ENCODE results near the gene TPH2. TPM values are rescaled to one million over a fixed set of nuclear protein-coding genes. Genes with fewer than 3 reads are reported as not detected.

The TPH2 gene
- total RNA-seq, 1 experiment from 2014 or later: not detected

GRCh38 chr12:72025524-72025923 is 86.9 kb downstream of the TPH2 start:
- Histone ChIP-seq H4K20me1 (ENCODE audit: insufficient read depth) (no peaks in the 10 kb centered on the region), H3K36me3 (ENCODE audit: low read depth) (no peaks in the 10 kb centered on the region), H3K9me2 (ENCODE audit: insufficient read depth) (no peaks in the 10 kb centered on the region; the same call in 1 of the 2 replicates), H3K27ac (no peak overlapping the region), H3K4me1 (replicated peaks; ENCODE audit: insufficient read depth) (no peaks in the 10 kb centered on the region), H3K4me3 (no peak overlapping the region), H3K27me3 (ENCODE audit: insufficient read depth, low read depth) (no peaks in the 10 kb centered on the region), H2AFZ (no peak overlapping the region), H3K4me2 (no peak overlapping the region), H3F3A (ENCODE audit: insufficient read depth, low read depth) (no peaks in the 10 kb centered on the region), H3K9me3 (ENCODE audit: insufficient read depth, low read depth) (no peaks in the 10 kb centered on the region), H3K79me2 (ENCODE audit: low read depth) (no peaks in the 10 kb centered on the region)
- ChIA-PET POLR2A (ENCODE audit: unreplicated experiment) (no interaction called here), CTCF (no interaction called here)
- intact Hi-C loops (cut with micrococcal nuclease; ENCODE audit: unreplicated experiment): no loop called here
- BruUV-seq (replicated peaks): no TSS peak
- DNase-seq: no peak
- TF ChIP-seq EZH2 (IDR thresholded peaks at IDR 0.05; ENCODE audit: low read depth) (no peak), CTCF (conservative IDR thresholded peaks at IDR 0.05) (no peak)

GRCh38 chr12:72028966-72029365 is 90.3 kb downstream of the TPH2 start:
- H3K4me1 ChIP-seq (replicated peaks; ENCODE audit: insufficient read depth): no peaks in the 10 kb centered on the region
- POLR2A ChIA-PET (ENCODE audit: unreplicated experiment): no interaction called here
- BruUV-seq (replicated peaks): no TSS peak

GRCh38 chr12:72030277-72030676 is 91.6 kb downstream of the TPH2 start:
- Histone ChIP-seq H3K27ac (no peak overlapping the region), H4K20me1 (ENCODE audit: insufficient read depth) (no peaks in the 10 kb centered on the region), H3K4me1 (replicated peaks; ENCODE audit: insufficient read depth) (no peaks in the 10 kb centered on the region), H3K9me3 (ENCODE audit: insufficient read depth, low read depth) (no peaks in the 10 kb centered on the region), H3K27me3 (ENCODE audit: insufficient read depth, low read depth) (no peaks in the 10 kb centered on the region), H3K4me3 (no peak overlapping the region), H3K79me2 (ENCODE audit: low read depth) (no peaks in the 10 kb centered on the region), H2AFZ (no peak overlapping the region), H3K4me2 (no peak overlapping the region), H3K36me3 (ENCODE audit: low read depth) (no peaks in the 10 kb centered on the region), H3K9me2 (ENCODE audit: insufficient read depth) (no peaks in the 10 kb centered on the region), H3F3A (ENCODE audit: insufficient read depth, low read depth) (no peaks in the 10 kb centered on the region)
- BruUV-seq (replicated peaks): no TSS peak
- CTCF ChIA-PET: no interaction called here
- TF ChIP-seq CTCF (conservative IDR thresholded peaks at IDR 0.05): no peak
- no peak for TF ChIP-seq EZH2 (IDR thresholded peaks at IDR 0.05; ENCODE audit: low read depth)
- intact Hi-C loops (cut with micrococcal nuclease; ENCODE audit: unreplicated experiment): no loop called here
- DNase-seq: no peak
- POLR2A ChIA-PET (ENCODE audit: unreplicated experiment): no interaction called here

More at GRCh38 chr12:72028966-72029365, 90.3 kb downstream of the TPH2 start:
- CTCF ChIA-PET: no interaction called here
- Histone ChIP-seq H3K27ac (no peak overlapping the region), H3K27me3 (ENCODE audit: insufficient read depth, low read depth) (no peaks in the 10 kb centered on the region), H3K9me3 (ENCODE audit: insufficient read depth, low read depth) (no peaks in the 10 kb centered on the region), H4K20me1 (ENCODE audit: insufficient read depth) (no peaks in the 10 kb centered on the region), H3K4me3 (no peak overlapping the region), H3K79me2 (ENCODE audit: low read depth) (no peaks in the 10 kb centered on the region), H2AFZ (no peak overlapping the region), H3K4me2 (no peak overlapping the region), H3F3A (ENCODE audit: insufficient read depth, low read depth) (no peaks in the 10 kb centered on the region), H3K36me3 (ENCODE audit: low read depth) (no peaks in the 10 kb centered on the region), H3K9me2 (ENCODE audit: insufficient read depth) (no peaks in the 10 kb centered on the region)
- no peak for TF ChIP-seq CTCF (conservative IDR thresholded peaks at IDR 0.05)
- no peak for DNase-seq
- intact Hi-C loops (cut with micrococcal nuclease; ENCODE audit: unreplicated experiment): no loop called here

Data from PC-9 (cell line).